Right lung (tissue), 5 donors: Measurements from ENCODE around the gene FBXO38. TPM values are rescaled to one million over a fixed set of nuclear protein-coding genes. Genes with fewer than 3 reads are reported as not detected.
"Not testable (repeated sequence)": the region's sequence is repeated elsewhere in the genome, so short reads cannot be mapped to it uniquely, and the experiment has no call there.

ENCODE experiments used
- DNase-seq, 2 donors: peaks; one replicate each; pipeline ENCODE4 v3.0.0-alpha.2; 2013
- polyA plus RNA-seq, 5 donors: library from polyadenylated mRNA; unstranded; fragments of 120-200 nt; gene quantifications; one replicate each; pipeline versions ENCODE4 v1.2.1 to v1.2.3, GENCODE V29; 2013; ENCODE audit warnings: inconsistent platforms in 1 of 5, low replicate concordance in 1 of 5; ENCODE audit not compliant: insufficient read length in 5 of 5, insufficient read depth in 1 of 5

FBXO38 gene
- polyA plus RNA-seq, 5 donors = 35.3 to 61.6 (median 55.7) TPM

- no peak for DNase-seq
These were observed 43.7 kb downstream of the FBXO38 start for GRCh38 chr5:148427370-148428042.

DNA sequence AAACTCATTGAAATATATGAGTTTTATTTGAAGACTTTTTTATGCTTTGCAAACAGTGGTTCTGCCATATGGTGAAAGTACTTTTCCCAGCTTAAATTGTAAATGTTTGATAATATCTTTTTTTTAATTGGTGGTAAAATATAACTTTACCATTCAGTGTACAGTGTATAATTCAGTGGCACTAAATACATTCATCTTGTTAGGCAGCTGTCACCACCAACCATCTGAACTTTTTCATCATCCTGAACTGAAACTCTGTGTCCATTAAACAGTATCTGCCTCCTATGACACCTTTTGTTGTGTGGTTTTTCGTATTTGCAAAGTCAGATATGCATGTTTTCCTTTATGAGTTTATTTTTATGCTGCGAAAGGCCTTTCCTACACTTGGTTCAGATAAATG lies 45.1 kb downstream of the FBXO38 start:
- DNase-seq = no peak

DNA sequence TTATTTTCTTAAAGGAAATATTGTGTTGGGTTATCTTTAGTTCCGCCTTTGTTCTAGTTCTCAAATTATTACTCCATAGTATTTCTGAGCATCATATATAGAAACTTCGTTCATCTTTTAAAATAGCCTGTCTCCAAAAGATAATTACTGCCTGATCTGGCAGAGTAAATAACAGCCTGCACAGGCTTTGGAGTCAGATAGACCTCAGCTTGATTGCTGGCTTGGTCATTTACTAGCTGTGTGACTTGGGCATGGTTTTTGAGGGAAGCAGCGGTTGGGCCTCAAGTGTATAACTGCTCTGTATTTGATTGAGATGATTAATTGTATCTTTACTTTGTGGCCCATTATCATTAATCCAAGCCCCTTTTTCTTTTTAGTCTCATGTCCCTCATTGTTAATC lies 50.1 kb downstream of the FBXO38 start:
- DNase-seq = no peak

- DNase-seq = no peak
These were observed 52.3 kb downstream of the FBXO38 start for GRCh38 chr5:148436029-148436428.

GRCh38 chr5:148437249-148437648 lies 53.5 kb downstream of the FBXO38 start:
- DNase-seq = no peak

DNA sequence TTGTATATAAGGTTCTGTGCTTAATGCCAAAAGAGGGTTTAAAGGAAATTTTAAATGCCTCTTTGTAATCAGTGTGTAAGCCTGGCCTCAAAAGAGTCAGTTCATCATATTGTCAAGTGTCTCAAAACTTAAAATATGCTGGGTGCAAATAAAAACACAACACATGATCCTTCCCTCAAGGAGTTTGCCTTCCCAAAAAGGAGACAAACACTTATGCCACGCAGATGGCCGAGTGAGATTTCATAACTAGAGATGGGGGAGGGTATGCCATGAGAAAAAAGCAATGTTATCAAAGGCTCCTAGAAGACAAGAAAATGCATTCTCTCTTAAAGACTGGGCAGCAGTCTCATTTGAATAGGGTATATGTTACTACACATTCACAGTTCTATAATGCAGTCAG lies 55.2 kb downstream of the FBXO38 start:
- no peak for DNase-seq

GRCh38 chr5:148443241-148443640 lies 59.5 kb downstream of the FBXO38 start:
- no peak for DNase-seq

DNA sequence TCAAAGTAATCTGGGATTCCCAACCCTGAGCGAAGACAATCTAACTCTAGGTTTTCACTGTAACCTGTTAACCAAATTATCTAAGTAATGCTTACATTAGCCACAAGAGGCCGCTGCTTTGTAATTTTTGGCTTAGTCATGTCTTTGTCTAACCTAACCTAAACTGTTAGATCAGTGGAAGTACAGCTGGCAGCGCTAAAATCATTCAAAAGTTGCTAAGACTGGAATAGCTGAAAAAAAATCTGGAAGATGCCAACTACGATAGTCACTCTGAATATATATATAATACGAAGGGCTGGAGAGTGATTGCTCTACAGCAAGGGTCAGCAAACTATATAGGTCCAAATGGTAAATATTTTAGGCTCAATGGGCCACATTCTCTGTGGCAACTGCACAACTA lies 60.2 kb downstream of the FBXO38 start:
- DNase-seq = peak; percentile 59 to 69

- DNase-seq = no peak
These were observed 61.8 kb downstream of the FBXO38 start for GRCh38 chr5:148445578-148445977.

DNA sequence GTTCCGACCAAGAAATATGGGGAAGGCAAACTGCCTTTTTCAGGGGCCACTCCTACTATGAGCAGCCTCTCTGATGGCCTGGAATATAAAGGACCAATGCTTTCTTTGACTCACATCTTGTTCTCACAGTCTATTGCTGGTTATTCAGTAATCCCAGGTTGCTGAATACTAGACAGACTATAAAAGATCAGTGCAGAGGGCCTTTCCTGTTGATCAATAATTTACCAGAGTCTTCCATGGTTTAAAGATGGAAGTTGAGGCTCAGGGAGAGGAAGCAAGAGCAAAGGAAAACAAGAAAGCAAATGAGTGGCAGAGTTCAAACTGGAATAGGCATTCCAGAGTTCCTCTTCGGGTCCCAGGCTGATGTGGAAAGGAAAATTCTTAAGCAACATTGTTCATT lies 62.9 kb downstream of the FBXO38 start:
- DNase-seq = no peak

GRCh38 chr5:148452499-148453193 lies 68.9 kb downstream of the FBXO38 start:
- no peak for DNase-seq

DNA sequence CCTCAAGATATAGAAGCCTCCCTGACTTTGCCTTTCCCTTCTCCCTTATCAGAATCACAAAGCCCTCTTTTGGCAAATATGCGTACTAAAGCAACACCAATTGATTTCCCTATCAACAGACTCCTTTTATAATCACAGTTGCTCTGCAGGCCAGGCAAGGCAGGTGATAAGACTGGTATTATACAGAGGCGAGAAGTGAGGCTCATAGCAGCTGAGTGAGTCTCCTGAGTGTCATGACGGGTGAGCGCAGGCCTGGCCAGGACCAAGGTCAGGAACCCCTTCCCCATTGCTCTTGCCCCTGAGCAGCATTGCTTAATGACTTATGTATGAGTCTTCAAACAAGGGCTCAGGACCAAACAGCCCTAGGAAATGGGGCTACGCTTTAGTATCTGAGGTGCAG lies 70.8 kb downstream of the FBXO38 start:
- DNase-seq = no peak

DNA sequence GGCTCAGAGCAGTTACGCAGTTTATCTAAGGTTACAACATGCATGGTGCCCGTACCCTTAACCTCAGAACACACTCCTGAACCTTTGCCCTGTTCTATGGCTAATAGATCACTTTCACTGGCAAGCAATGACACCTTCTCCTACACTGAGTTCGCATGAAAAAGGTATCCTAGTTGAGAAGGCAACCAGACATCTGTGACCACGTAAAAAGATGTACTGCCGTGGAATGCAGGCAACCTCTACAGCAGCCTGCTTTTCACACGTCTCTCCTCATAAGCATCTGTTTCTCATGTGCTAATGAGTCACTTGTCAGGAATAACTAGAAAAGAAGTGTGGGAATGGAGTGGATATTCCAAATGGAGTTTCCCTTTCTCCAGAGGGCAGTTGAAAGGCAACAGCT lies 71.4 kb downstream of the FBXO38 start:
- DNase-seq = no peak

DNA sequence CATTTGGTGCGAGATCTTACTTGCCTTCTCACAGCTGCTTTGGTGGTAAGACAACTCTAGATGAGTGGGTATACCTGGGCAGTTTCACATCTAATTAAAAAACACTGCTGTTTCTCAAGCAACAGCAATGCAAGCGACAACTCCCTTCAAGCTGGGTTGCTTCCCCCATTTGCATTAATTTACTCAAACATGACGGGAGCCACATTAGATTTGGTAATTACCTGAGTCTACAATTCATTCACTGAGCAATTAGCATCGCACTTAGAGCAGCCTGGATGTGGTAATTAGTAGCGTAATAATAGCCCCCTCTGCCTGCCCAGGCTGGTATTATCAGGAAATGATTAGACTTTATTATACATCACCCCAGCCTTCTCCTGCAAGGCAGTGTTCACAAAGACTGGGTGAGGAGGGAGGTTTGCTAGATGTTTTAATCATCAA lies 73.4 kb downstream of the FBXO38 start:
- no peak for DNase-seq

DNA sequence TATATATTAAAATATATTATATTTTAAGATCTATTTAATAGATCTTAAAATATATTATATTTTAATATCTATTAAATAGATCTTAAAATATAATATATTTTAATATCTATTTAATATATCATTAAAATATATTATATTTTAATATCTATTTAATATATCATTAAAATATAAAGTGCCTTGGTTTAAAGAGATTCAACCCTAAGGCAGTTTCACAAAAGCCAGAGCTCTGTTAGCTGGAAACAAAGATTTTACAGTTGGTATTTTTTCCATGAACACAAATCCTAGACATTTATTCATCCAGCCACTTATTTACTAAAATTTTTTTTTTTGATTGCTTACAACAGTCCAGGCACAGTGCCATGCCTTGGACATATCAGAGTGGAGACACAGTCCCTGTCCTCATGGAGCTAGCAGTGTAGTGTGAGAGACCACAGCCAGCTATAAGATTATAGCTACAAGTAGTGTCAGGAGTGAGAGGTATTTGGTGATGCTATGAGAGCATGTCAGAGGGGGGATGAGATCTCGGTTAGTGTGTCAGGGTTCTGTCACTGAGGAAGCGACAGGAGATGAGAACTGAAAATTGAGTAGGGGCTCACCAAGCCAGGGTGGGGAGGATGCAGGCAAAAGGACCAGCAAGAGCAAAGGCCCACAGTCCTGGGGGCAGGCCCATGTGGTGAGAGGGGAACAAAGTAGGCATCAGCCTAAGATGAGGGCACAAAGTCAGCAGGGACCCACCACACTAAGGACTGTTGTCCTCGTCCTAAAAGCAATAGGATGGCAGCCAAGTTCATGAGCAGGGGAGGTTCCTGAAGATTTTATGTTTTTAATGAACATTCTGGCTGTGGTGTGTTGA lies 74.5 kb downstream of the FBXO38 start:
- DNase-seq = no peak

GRCh38 chr5:148459669-148460068 lies 75.9 kb downstream of the FBXO38 start:
- DNase-seq = no peak

GRCh38 chr5:148465381-148466235 lies 81.8 kb downstream of the FBXO38 start:
- no peak for DNase-seq

- no peak for DNase-seq
These were observed 82.5 kb downstream of the FBXO38 start for GRCh38 chr5:148466236-148466580.

- no peak for DNase-seq
These were observed 84.2 kb downstream of the FBXO38 start for GRCh38 chr5:148467958-148468357.

DNA sequence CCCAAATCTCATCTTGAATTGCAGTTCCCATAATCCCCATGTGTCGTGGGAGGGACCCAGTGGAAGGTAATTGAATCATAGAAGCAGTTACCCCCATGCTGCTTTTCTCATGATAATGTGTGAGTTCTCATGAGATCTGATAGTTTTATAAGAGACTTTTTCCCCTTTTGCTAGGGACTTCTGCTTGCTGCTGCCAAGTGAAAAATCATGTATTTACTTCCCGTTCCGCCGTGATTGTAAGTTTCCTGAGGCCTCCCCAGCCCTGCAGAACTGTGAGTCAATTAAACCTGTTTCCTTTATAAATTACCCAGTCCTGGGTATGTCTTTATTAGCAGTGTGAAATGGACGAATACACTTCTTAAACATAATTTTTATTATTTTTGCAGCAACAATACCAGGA lies 85.0 kb downstream of the FBXO38 start:
- not testable (repeated sequence) for DNase-seq

DNA sequence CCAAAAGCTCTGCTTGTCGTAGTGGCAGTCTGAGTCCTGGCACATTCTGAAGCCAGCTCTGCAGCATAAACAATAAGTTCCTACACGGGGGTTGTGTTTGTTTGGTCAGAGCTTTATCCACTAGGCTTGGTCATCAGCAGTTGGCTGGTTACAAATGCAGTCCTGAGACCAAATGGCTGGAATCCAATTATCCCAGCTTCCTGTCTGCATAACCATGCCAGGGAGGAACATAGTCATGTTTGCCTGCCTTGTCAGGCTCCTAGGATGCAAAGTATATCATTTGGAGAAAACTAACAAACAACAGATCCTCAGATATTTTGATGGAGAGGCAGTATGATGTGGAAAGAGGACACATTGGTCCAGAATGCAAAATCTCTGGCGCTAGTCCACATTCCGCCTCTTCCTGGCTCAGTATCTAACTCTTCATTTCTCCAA lies 85.8 kb downstream of the FBXO38 start:
- peak; percentile 64 to 72 for DNase-seq

DNA sequence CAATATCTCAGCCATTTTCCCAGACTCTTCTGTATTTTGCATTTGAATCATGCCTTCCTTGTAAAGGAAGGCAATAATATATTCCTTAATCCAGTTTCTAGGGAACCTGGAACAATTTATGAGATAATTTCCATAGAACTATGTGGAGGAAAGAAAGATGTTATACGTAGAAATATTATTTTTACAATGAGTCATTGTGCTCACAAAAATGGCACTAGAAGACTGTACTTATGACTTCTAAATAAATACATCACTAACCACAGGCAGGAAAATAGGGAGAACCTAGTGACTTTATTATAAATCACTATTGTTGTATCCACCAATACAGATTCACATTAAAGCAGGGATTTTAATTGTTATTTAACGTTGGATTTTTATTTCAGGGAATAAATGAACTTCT lies 87.6 kb downstream of the FBXO38 start:
- DNase-seq = no peak
